Aorta (tissue), 5 donors: ENCODE results near the gene HMGN4. TPM values are rescaled to one million over a fixed set of nuclear protein-coding genes. Genes with fewer than 3 reads are reported as not detected.

Source experiments
- ATAC-seq: fragments of 200-7000 bp; cut with Tn5 transposase; one replicate; pipeline ENCODE4 v1.9.1; 2022; ENCODE audit warnings: moderate library complexity; ENCODE audit not compliant: low FRiP score
- DNase-seq, 2 donors: peaks; one replicate each; pipeline ENCODE4 v3.0.0-alpha.2; 2020
- H3K27ac ChIP-seq, 2 donors: one replicate each; pipeline ENCODE4 v1.5.1; 2013; ENCODE audit warnings: low read length in 2 of 2, mild to moderate bottlenecking in 2 of 2, moderate library complexity in 2 of 2, control low read depth in 1 of 2, inconsistent platforms in 1 of 2, low read depth in 1 of 2
- H3K27me3 ChIP-seq, 2 donors: one replicate each; pipeline ENCODE4 v1.6.1; 2013; ENCODE audit warnings: control low read depth in 1 of 2, low read length in 1 of 2, mild to moderate bottlenecking in 1 of 2, moderate library complexity in 1 of 2; ENCODE audit not compliant: insufficient read depth in 2 of 2, control insufficient read depth in 1 of 2
- H3K36me3 ChIP-seq, 2 donors: one replicate each; pipeline ENCODE4 v1.6.1; 2013; ENCODE audit warnings: control low read depth in 1 of 2, low read length in 1 of 2, mild to moderate bottlenecking in 1 of 2; ENCODE audit not compliant: insufficient read depth in 2 of 2, control insufficient read depth in 1 of 2
- H3K4me1 ChIP-seq, 2 donors: one replicate each; pipeline ENCODE4 v1.6.1; 2013; ENCODE audit warnings: low read length in 2 of 2, control low read depth in 1 of 2, mild to moderate bottlenecking in 1 of 2, moderate library complexity in 1 of 2; ENCODE audit not compliant: insufficient read depth in 2 of 2, control insufficient read depth in 1 of 2
- H3K4me3 ChIP-seq, 2 donors: one replicate each; pipeline ENCODE4 v1.5.1; 2013; ENCODE audit warnings: low read length in 2 of 2, control low read depth in 1 of 2, mild to moderate bottlenecking in 1 of 2
- H3K9me3 ChIP-seq: one replicate; pipeline ENCODE4 v1.6.1; 2013; ENCODE audit warnings: mild to moderate bottlenecking, low read length; ENCODE audit not compliant: control insufficient read depth
- whole genome bisulfite sequencing, 2 donors: extraction: QIAGEN DNeasy Blood & Tissue Kit; methylation state at CpG; one replicate each; pipeline ENCODE4 v1.1.7; 2013; 5-methylcytosine and 5-hydroxymethylcytosine counted together
- intact Hi-C, 2 donors: fragments of 100-400 bp; cut with DNase I; formaldehyde crosslinking; loops; one replicate each; pipeline versions ENCODE4 v1.14.2 to v1.15.0; 2022
- polyA plus RNA-seq, 2 donors: library from polyadenylated mRNA; stranded (reverse); fragments of 200-250 nt; gene quantifications; one replicate each; pipeline ENCODE4 v1.2.3, GENCODE V29; 2013
- total RNA-seq, 2 donors: library from RNA; stranded (reverse); fragmentation: NEBNext Ultra II Directional; extraction: Animal tissue kit (Norgen Biotek cat#: 25700); gene quantifications; one replicate each; pipeline ENCODE4 v1.2.1, GENCODE V29; 2021
- donor health status: healthy with polysubstance abuse.
- donor health status: Bipolar disorder and iron deficiency.
- donor health status: DM: no; HTN: no; CAD: no.
- donor health status: DM: no; HTN: no; CAD: no.
- donor health status: DM: yes; HTN: yes; CAD: no.

HMGN4 gene
- total and polyA plus RNA-seq, 4 donors: 36.4 to 69.0 (median 46.1) TPM

DNA sequence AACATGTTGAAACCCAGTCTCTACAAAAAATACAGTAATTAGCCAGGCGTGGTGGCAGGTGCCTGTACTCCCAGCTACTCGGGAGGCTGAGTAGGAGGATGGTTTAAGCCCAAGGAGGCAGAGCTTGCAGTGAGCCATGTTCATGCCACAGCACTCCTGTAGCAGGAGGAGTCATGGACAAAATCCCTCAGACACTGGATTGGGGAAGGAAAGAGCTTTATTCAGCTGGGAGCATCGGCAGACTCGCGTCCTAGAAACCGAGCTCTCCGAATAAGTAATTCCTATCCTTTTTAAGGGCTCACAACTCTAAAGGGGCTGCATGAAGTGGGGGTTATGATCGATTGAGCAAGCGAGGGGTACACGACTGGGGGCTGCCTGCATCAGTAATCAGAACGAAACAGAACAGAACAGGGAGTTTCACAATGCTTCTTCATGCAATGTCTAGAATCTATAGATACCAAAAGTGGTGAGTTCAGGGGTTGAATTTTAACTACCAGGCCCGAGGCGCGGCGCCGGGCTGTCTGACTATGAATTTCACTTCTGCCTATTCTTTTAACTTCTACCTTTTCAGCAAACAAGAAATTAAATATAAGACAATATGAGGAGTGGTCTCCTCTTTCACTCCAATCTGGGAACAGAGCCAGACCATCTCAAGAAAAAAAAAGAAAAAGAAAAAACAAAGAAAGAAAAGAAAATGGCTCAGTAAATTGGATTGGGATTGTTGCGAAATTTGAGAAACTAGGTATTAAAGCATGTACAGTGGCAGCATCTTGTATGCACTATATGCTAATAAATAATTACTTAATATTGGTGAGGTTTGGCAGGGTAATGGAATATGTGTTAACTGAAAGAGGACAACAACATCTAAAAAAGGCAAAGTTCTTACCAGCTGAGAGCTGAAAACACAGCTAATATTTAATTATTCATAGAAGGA, 23.6 kb downstream of the HMGN4 start:
- Histone ChIP-seq H3K9me3 (no peaks in the 10 kb centered on the region), H3K27ac (no peak overlapping the region), H3K4me3 (no peak overlapping the region), H3K36me3 (no peaks in the 10 kb centered on the region), H3K4me1 (peaks cover 0 to 2% of the 10 kb centered on the region in 2 donors), H3K27me3 (no peaks in the 10 kb centered on the region)
- 88 to 93% methylated on average over 17 of the region's 17 CpGs for WGBS, 2 donors
- intact Hi-C loops: no loop called here
- ATAC-seq (no peak), DNase-seq (no peak)

DNA sequence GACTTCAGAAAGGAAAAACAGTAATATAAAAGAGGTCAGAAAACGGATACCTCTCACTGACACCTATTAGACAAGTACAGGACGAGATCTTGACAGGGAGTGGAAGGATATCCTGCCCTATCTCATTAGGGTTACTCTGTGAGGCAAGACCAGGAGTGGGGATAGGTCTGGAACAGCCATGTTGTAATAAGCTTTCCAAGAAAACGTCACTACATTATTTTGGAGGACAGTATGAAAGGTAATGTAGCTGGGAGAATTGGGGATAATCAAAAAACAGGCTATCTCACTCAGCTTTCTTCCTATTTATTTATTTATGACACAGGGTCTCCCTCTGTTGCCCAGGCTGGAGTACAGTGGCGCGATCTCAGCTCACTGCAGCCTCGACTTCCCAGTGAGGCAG, 25.3 kb downstream of the HMGN4 start:
- WGBS, 2 donors: 81% methylated on average over 6 of the region's 6 CpGs
- intact Hi-C loops: no loop called here
- no peaks in the 10 kb centered on the region for H3K36me3 ChIP-seq

DNA sequence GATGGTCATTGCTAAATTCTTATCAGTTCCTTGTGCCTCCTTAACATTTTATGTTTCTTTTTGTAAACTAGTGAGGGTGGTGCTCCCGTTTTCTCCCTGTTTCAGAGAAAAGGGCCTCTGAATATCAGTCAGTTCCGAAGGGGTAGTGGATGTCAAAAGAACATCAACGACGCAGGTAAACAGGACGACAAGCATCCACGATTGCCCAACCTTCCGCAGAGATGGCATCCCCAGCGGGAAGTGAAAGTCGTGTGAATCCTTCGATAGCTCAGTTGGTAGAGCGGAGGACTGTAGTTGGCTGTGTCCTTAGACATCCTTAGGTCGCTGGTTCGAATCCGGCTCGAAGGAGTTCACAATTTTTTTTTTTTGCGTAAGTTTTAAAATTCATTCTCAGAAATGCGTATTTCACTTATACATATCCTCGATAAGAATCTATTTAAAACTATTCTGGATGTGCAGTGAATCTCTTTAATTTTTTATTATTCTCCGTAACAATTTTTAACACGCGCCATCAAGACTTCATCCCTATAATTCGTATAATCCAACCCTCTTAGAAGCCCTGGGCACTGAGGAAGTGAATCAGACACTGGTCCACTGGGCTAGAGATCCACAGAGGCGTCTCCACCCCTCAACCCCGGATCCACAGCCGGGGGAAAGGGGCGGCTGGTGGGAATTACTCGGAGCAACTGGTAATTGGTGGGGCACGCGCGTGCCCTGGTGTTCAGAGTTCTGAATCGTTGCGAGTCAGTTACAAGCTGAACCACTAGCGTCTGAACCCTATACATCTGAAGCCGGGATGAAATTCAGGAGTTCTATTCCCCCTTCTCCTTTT, 30.7 kb downstream of the HMGN4 start:
- Histone ChIP-seq H3K9me3 (no peaks in the 10 kb centered on the region), H3K4me3 (peak overlapping the region; percentile 74 to 79), H3K27ac (peak overlapping the region in 1 of 2 donors; percentile 44), H3K36me3 (no peaks in the 10 kb centered on the region), H3K4me1 (peaks cover 0 to 2% of the 10 kb centered on the region in 2 donors), H3K27me3 (no peaks in the 10 kb centered on the region)
- DNase-seq: peak; percentile 93 to 97
- 3 to 4% methylated on average over 34 of the region's 34 CpGs for WGBS, 2 donors
- intact Hi-C loops: loop anchor here (1.0 to 5.0 kb wide), 4 partner anchors 14 to 227 kb away; no protein-coding TSS in a partner anchor
- ATAC-seq: peak; percentile 93

More for the DNA sequence above, 25.3 kb downstream of the HMGN4 start:
- ATAC-seq: no peak
- Histone ChIP-seq H3K27me3 (no peaks in the 10 kb centered on the region), H3K4me3 (no peak overlapping the region), H3K4me1 (no peaks in the 10 kb centered on the region), H3K27ac (no peak overlapping the region), H3K9me3 (no peaks in the 10 kb centered on the region)
- DNase-seq: no peak

DNA sequence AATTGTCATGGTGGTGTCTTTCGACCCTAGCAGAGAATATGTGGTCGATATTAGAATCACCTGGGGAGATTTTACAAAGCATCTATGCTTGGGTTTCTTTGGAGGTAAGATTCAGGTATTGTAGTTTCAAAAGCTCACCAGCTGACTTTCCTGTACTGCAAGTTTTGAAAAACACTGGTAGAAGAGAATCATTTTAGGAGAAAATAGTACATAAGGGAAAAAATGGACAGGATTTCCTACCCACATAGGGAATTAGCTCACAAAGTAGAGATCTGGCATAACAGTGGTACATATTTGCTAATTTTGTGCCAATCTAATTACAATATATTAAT, 31.2 kb downstream of the HMGN4 start:
- DNase-seq: no peak
- Histone ChIP-seq H3K27ac (peak overlapping the region in 1 of 2 donors; percentile 44), H3K4me1 (peaks cover 0 to 2% of the 10 kb centered on the region in 2 donors), H3K27me3 (no peaks in the 10 kb centered on the region), H3K4me3 (no peak overlapping the region), H3K9me3 (no peaks in the 10 kb centered on the region), H3K36me3 (no peaks in the 10 kb centered on the region)
- no peak for ATAC-seq
- intact Hi-C loops: loop anchor here (2.0 to 5.0 kb wide), 3 partner anchors 15 to 227 kb away; no protein-coding TSS in a partner anchor
- WGBS, 2 donors: 10 to 17% methylated on average over 2 of the region's 2 CpGs

DNA sequence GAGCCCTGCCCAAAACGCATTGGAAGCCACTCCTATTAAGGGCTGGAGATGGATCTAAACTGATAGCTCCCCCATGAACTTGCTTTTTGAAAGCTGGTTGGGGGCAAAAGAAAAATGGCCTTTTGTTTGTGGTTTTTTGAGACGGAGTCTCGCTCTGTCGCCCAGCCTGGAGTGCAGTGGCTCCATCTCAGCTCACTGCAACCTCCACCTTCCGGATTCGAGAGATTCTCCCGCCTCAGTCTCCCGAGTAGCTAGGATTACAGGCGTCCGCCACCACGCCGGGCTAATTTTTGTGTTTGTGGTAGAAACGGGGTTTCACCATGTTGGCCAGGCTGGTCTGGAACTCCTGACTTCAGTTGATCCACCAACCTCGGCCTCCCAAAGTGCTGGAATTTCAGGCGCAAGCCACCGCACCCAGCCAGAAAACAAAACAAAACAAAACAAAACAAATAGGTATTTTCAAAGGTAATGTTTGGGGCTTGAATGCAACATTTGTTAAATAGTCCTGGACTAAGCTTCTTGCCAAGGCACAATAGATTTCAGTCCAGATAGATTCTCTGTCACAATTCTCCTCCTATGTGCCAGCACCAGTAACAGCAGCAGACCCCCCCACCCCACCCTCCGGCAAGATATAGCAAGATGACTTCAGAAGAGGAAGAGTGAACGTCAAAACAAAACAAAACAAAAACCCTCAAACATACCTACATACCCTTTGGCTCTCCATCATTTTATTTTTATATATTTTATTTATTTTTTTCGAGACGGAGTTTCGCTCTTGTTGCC, 32.1 kb downstream of the HMGN4 start:
- DNase-seq (no peak), ATAC-seq (no peak)
- Histone ChIP-seq H3K36me3 (no peaks in the 10 kb centered on the region), H3K4me3 (no peak overlapping the region), H3K27ac (no peak overlapping the region), H3K9me3 (no peaks in the 10 kb centered on the region), H3K4me1 (peaks cover 0 to 2% of the 10 kb centered on the region in 2 donors), H3K27me3 (no peaks in the 10 kb centered on the region)
- 78 to 81% methylated on average over 21 of the region's 21 CpGs for WGBS, 2 donors
- intact Hi-C loops: no loop called here

DNA sequence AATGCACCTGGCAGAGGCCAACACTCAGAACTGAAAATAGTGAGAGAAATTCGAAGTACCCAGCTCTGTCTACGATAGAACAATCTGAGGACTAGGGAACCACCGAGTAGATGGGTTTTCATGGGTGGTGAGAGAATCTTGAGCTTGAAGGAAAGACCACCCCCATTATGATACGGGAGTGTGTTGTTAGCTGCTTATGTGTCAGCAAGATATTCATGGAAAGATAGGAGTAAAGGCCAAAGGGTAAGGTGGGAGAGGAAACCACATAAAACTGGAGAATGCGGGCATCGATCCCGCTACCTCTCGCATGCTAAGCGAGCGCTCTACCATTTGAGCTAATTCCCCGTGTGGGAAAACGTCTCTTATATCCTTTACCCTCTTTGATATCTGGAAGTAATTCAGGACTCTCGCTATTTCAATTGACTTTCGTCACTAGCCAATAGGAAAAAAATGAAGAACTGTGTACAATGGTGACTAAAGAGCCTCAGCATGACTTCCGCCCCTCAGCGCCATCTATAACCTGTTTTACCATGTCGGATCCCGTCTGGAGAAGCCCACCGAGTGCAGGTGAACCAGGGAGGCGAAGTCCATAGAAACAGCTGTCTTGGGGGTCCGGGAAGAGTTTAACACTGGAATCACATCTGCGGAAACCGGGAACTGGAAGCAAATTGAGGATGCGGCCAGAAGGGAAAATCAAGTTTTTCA, 33.6 kb downstream of the HMGN4 start:
- Histone ChIP-seq H3K27me3 (no peaks in the 10 kb centered on the region), H3K9me3 (no peaks in the 10 kb centered on the region), H3K4me1 (peaks cover 0 to 2% of the 10 kb centered on the region in 2 donors), H3K4me3 (peak overlapping the region; percentile 1 to 34), H3K27ac (peak overlapping the region in 1 of 2 donors; percentile 45), H3K36me3 (no peaks in the 10 kb centered on the region)
- peak; percentile 65 to 79 for DNase-seq
- peak; percentile 77 for ATAC-seq
- WGBS, 2 donors: 7 to 8% methylated on average over 24 of the region's 24 CpGs
- intact Hi-C loops: loop anchor here in 1 of 2 donors (2.0 kb wide), 1 partner anchor 23 kb away; no protein-coding TSS in a partner anchor

DNA sequence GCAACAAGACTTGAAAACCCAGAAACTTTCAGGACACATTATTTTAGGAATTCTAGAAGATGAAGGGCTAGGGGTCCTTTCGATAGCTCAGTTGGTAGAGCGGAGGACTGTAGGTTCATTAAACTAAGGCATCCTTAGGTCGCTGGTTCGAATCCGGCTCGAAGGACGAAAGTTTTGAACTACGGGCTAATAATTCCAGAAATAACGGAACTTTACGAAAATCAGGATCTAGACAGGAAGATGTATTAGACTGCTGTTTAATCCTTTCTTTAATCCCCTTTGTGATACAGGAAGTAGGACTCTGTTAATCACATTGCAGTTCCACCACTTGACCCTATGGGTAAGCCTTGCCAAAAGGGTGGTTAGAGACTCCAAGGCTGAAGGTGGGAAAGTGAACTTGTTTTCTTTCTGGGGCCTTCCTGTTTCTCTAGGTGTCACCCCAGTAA, 37.4 kb downstream of the HMGN4 start:
- no peaks in the 10 kb centered on the region for H3K27me3 ChIP-seq

More for the DNA sequence above, 37.4 kb downstream of the HMGN4 start:
- Histone ChIP-seq H3K4me3 (no peak overlapping the region), H3K36me3 (no peaks in the 10 kb centered on the region), H3K9me3 (peaks cover 1% of the 10 kb centered on the region), H3K4me1 (peaks cover 0 to 2% of the 10 kb centered on the region in 2 donors), H3K27ac (no peak overlapping the region)
- WGBS, 2 donors: 64 to 68% methylated on average over 10 of the region's 10 CpGs
- DNase-seq (no peak), ATAC-seq (no peak)
- intact Hi-C loops: no loop called here
